DND-41 (cell line): ENCODE results near the gene MARS1.

ENCODE experiments used
- CTCF ChIP-seq: IDR thresholded peaks from 2 replicates; pipeline ENCODE4 v1.5.1; 2012; ENCODE audit warnings: borderline replicate concordance, low read length, moderate library complexity, mild to moderate bottlenecking; ENCODE audit not compliant: poor library complexity, severe bottlenecking; ENCODE audit errors: extremely low read depth
- EZH2 ChIP-seq: IDR thresholded peaks from 3 replicates; pipeline ENCODE4 v1.6.1; 2012; ENCODE audit warnings: borderline replicate concordance, low read depth, mild to moderate bottlenecking, moderate library complexity, low read length, inconsistent platforms; ENCODE audit not compliant: severe bottlenecking

GRCh38 chr12:57487597-57488401 lies at the start of gene MARS1:
- peak; percentile 59 for TF ChIP-seq CTCF
- no peak for TF ChIP-seq EZH2
